Muscle layer of duodenum (tissue), 2 donors: ENCODE measurements around the gene SRP19.

Experiments
- H3K27ac ChIP-seq: one replicate; pipeline ENCODE4 v1.7.0; 2013; ENCODE audit warnings: mild to moderate bottlenecking, low read length
- H3K27me3 ChIP-seq: one replicate; pipeline ENCODE4 v1.7.0; 2013; ENCODE audit warnings: low read depth, mild to moderate bottlenecking, control low read depth, low read length
- H3K36me3 ChIP-seq, 2 donors: one replicate each; pipeline ENCODE4 v1.7.0; 2013; ENCODE audit warnings: low read length in 2 of 2, control low read depth in 1 of 2, mild to moderate bottlenecking in 1 of 2; ENCODE audit not compliant: insufficient read depth in 2 of 2, control insufficient read depth in 1 of 2
- H3K4me1 ChIP-seq, 2 donors: one replicate each; pipeline ENCODE4 v1.7.0; 2013; ENCODE audit warnings: low read length in 2 of 2, mild to moderate bottlenecking in 2 of 2, control low read depth in 1 of 2, moderate library complexity in 1 of 2; ENCODE audit not compliant: insufficient read depth in 2 of 2, control insufficient read depth in 1 of 2
- H3K4me3 ChIP-seq, 2 donors: one replicate each; pipeline ENCODE4 v1.7.0; 2013; ENCODE audit warnings: low read length in 2 of 2, low read depth in 1 of 2, mild to moderate bottlenecking in 1 of 2
- H3K9me3 ChIP-seq, 2 donors: one replicate each; pipeline ENCODE4 v1.7.0; 2013; ENCODE audit warnings: low read length in 2 of 2, control low read depth in 1 of 2, mild to moderate bottlenecking in 1 of 2; ENCODE audit not compliant: control insufficient read depth in 1 of 2
- donor health status: healthy.

SRP19 gene

DNA sequence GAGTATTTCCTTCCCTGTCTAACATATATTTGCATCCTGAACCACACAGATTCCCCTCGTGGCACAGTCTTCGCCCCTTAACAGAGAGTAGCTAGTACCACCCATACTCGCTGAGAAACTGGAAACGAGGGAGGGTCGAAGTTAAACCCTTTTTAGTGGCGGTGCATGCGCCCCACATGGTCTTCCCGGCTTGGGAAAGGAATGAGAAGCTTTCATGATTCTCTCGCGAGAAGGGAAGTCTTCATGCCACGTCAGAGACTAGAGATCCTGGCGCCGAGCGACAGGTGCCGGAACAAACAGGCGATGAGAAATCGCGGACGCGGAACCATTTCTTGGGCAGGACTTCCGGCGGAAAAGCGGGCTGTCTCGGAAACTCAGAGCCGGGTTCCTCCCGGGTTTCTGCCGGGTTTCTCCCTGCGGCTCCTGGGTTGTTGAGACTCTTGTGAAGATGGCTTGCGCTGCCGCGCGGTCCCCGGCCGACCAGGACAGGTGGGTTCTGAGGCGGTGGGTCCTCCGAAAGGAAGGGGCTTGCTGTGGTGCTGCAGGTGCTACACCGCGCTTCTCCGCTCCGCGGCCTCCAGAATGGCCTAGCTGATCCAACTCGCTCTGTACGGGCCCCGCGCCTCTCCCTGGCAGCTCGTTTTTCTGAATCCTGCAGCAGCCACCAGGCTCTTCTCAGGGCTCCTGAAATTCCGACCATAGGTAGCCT, at the start of gene SRP19:
Gene SRP19, plus strand, starts transcription at position 359 of the 709 bp plus-strand sequence. Its CDS starts 90 bp downstream, at position 449.
- Histone ChIP-seq H3K36me3 (peaks cover 15% of the 10 kb centered on the region in 2 donors), H3K4me3 (peak within 1 kb of the TSS; percentile 85 to 99), H3K4me1 (peaks cover 6 to 25% of the 10 kb centered on the region in 2 donors), H3K9me3 (no peaks in the 10 kb centered on the region), H3K27ac (peak within 1 kb of the TSS; percentile 95), H3K27me3 (peaks cover under 1% of the 10 kb centered on the region)

GRCh38 chr5:112812549-112812948, 48.5 kb upstream of the SRP19 start:
- H3K36me3 ChIP-seq: peaks cover 9 to 18% of the 10 kb centered on the region in 2 donors

DNA sequence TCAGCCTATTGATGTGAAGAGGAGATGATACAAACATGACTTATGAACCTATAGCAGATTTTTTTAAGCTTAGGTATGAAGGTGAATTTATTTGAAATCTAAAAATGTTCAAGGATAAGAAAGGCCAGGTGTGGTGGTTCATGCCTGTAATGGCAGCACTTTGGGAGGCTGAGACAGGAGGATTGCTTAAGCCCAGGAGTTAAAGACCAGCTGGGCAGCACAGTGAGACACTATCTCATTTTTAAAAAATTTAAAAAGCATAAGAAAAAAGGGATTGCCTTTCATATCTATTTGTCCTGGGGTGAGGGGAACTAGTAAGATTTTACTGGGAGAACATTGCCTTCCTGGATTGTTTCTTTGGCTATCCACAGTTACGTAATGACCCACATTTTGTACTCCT, 40.8 kb upstream of the SRP19 start:
- Histone ChIP-seq H3K4me3 (no peak overlapping the region), H3K27ac (no peak overlapping the region), H3K27me3 (no peaks in the 10 kb centered on the region), H3K4me1 (no peaks in the 10 kb centered on the region), H3K36me3 (peaks cover 39 to 43% of the 10 kb centered on the region in 2 donors), H3K9me3 (no peaks in the 10 kb centered on the region)

More at GRCh38 chr5:112812549-112812948, 48.5 kb upstream of the SRP19 start:
- H3K9me3 ChIP-seq: no peaks in the 10 kb centered on the region
- H3K4me3 ChIP-seq: no peak overlapping the region
- no peaks in the 10 kb centered on the region for H3K4me1 ChIP-seq
- H3K27ac ChIP-seq: no peak overlapping the region
- no peaks in the 10 kb centered on the region for H3K27me3 ChIP-seq

DNA sequence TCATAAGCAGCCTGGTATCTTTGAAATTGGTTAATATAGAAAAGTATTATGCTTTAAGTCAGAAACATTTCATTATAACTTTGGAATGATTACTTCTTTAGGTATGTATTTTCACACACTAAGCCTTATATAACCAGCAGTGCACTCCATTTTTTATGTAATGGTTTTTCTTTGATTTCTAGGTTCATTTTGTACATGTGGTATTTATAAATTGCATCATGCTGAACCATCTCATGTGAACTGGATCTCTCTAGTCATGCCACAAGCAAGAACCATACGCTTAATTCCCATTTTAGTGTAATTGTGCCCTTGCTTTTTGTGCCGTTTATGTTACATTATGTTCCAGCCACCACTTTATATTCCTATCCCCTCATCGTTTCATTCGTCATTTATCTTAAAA, 38.6 kb upstream of the SRP19 start:
- Histone ChIP-seq H3K9me3 (no peaks in the 10 kb centered on the region), H3K27me3 (no peaks in the 10 kb centered on the region), H3K4me3 (no peak overlapping the region), H3K4me1 (no peaks in the 10 kb centered on the region), H3K27ac (no peak overlapping the region), H3K36me3 (peaks cover 40% of the 10 kb centered on the region in 2 donors)

DNA sequence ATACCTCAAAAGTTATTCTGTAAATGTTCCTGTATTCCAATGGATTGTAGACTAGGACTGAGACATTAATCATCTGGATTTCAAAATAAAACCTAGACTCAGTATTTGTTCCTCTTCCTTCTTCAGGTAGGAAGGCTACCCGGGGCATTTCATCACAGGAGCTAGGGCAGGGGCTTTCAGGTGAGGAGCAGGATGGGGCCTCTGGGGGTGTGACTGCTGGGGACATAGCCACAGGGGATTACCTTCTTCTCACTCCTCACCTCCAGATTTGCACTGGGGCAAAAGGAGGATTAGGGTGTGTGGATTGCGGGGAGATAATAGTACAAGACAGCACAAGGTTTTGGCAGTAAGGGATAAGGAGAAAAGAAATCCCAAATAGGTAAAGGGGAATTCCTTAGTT, 37.9 kb upstream of the SRP19 start:
- H3K27ac ChIP-seq: no peak overlapping the region
- H3K4me1 ChIP-seq: no peaks in the 10 kb centered on the region
- no peak overlapping the region for H3K4me3 ChIP-seq
- H3K9me3 ChIP-seq: no peaks in the 10 kb centered on the region
- H3K27me3 ChIP-seq: no peaks in the 10 kb centered on the region
- H3K36me3 ChIP-seq: peaks cover 46 to 47% of the 10 kb centered on the region in 2 donors

DNA sequence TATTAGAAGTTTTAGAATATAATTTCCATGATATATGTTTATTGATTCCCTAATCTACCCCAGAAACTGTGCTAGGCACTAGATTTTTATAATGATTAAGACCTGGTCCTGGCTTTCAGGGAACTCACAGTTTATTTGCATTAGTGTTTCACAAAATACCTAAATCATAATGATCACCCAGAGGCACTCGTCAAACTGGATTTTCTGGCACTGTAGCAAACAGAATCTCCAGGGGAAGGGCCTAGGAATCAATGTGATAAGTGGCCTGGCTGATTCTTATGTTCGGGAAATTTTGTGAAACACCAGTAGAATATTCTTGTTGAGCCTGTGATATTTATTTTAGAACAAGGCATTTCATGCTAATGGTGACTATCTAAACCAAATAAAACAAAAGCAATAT, 37.4 kb upstream of the SRP19 start:
- H3K4me3 ChIP-seq: no peak overlapping the region
- no peaks in the 10 kb centered on the region for H3K4me1 ChIP-seq
- H3K9me3 ChIP-seq: no peaks in the 10 kb centered on the region
- no peaks in the 10 kb centered on the region for H3K27me3 ChIP-seq
- H3K27ac ChIP-seq: no peak overlapping the region
- peaks cover 46 to 52% of the 10 kb centered on the region in 2 donors for H3K36me3 ChIP-seq

GRCh38 chr5:112824197-112824596, 36.9 kb upstream of the SRP19 start:
- Histone ChIP-seq H3K4me3 (no peak overlapping the region), H3K36me3 (peaks cover 43 to 52% of the 10 kb centered on the region in 2 donors), H3K4me1 (no peaks in the 10 kb centered on the region), H3K9me3 (no peaks in the 10 kb centered on the region), H3K27me3 (no peaks in the 10 kb centered on the region), H3K27ac (no peak overlapping the region)

DNA sequence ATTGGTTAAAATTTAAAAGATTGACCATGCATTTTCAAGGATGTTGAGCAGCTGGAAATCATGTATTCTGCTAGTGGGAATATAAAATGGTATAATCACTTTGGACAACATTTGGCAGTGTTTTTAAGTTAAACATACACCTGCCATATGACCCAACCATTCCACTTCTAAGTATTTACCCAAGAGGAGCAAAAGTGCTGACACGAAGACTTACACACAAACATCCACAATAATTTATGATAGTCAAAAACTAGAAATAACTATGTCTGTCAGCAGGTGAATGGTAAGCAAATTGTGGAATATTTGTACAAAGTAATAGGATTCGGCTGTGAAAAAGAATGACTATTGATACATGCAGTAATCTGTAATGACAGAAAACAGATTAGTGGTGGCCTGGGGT, 30.7 kb upstream of the SRP19 start:
- H3K27me3 ChIP-seq: no peaks in the 10 kb centered on the region
- peaks cover 23 to 50% of the 10 kb centered on the region in 2 donors for H3K36me3 ChIP-seq
- H3K9me3 ChIP-seq: no peaks in the 10 kb centered on the region
- no peaks in the 10 kb centered on the region for H3K4me1 ChIP-seq
- H3K4me3 ChIP-seq: no peak overlapping the region
- H3K27ac ChIP-seq: no peak overlapping the region

DNA sequence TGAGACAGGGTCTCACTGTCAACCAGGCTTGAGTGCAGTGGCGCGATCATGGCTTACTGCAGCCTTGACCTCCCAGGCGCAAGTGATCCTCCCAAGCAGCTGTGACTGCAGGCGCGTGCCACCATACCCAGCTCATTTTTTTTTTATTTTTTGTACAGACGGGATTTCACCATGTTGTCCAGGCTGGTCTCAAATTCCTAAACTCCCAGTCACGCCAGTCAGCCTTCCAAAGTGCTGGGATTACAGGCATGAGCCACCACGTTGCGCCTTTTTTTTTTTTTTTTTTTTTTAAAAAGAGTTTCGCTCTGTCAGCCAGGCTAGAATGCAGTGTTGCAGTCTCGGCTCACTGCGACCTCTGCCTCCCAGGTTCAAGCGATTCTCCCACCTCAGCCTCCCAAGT, 27.1 kb upstream of the SRP19 start:
- H3K9me3 ChIP-seq: no peaks in the 10 kb centered on the region
- H3K27ac ChIP-seq: no peak overlapping the region
- no peak overlapping the region for H3K4me3 ChIP-seq
- peaks cover 30 to 52% of the 10 kb centered on the region in 2 donors for H3K36me3 ChIP-seq
- H3K4me1 ChIP-seq: no peaks in the 10 kb centered on the region
- no peaks in the 10 kb centered on the region for H3K27me3 ChIP-seq

DNA sequence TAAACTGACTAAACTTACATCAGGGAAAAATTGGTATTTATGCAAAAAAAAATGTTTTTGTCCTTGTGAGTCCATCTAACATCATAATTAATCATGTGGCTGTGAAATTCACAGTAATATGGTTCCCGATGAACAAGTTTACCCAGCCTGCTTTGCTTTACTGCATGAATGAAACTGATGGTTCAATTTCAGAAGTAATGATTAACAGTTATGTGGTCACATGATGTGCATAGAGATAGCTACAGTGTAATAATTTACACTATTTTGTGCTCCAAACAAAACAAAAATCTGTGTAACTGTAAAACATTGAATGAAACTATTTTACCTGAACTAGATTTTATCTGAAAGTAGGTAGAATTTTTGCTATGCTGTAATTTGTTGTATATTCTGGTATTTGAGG, 16.6 kb upstream of the SRP19 start:
- H3K27ac ChIP-seq: no peak overlapping the region
- no peaks in the 10 kb centered on the region for H3K27me3 ChIP-seq
- peaks cover 0 to 3% of the 10 kb centered on the region in 2 donors for H3K36me3 ChIP-seq
- H3K9me3 ChIP-seq: no peaks in the 10 kb centered on the region
- no peaks in the 10 kb centered on the region for H3K4me1 ChIP-seq
- no peak overlapping the region for H3K4me3 ChIP-seq

- Histone ChIP-seq H3K9me3 (no peaks in the 10 kb centered on the region), H3K4me3 (no peak overlapping the region), H3K27me3 (no peaks in the 10 kb centered on the region), H3K36me3 (no peaks in the 10 kb centered on the region), H3K4me1 (no peaks in the 10 kb centered on the region), H3K27ac (no peak overlapping the region)
Measured at GRCh38 chr5:112846556-112846955, 14.5 kb upstream of the SRP19 start.

DNA sequence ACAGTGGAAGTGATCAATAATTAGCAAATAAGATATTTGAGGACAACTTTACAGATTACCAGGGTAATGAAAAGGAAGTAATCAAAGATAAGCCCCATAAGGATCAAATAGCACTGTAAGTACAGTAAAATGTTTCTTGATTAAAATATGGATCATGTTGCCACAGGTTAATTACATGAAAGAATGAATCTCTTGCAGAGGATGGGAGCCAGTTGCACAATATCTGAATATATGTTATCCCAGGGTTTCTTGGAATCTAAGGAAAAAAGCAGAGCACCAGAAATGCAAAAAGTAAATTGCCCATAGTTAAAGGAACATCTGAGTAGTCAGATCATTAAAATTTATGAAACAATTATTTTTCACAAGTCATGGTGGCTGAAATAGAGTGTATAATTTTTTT, 13.8 kb upstream of the SRP19 start:
- H3K27ac ChIP-seq: no peak overlapping the region

More for the DNA sequence above, 13.8 kb upstream of the SRP19 start:
- Histone ChIP-seq H3K27me3 (no peaks in the 10 kb centered on the region), H3K36me3 (no peaks in the 10 kb centered on the region), H3K4me3 (no peak overlapping the region), H3K4me1 (no peaks in the 10 kb centered on the region), H3K9me3 (no peaks in the 10 kb centered on the region)
